Esophagus muscularis mucosa (tissue), 4 donors: Measurements from ENCODE around the gene FBXO31. TPM values are rescaled to one million over a fixed set of nuclear protein-coding genes. Genes with fewer than 3 reads are reported as not detected.

ENCODE experiments used
- DNase-seq: peaks from one replicate; pipeline ENCODE4 v3.0.0-alpha.2; 2017; ENCODE audit errors: extremely low spot score
- H3K27ac ChIP-seq, 4 donors: fragments of 200-600 bp; sonication (generic); replicated peaks in 1 of 4; 1 replicate in 3 of 4; 2 replicates in 1 of 4; pipeline ENCODE4 v1.5.1; 2016 to 2019; ENCODE audit warnings: mild to moderate bottlenecking in 1 of 4
- H3K27me3 ChIP-seq, 4 donors: fragments of 200-600 bp; sonication (generic); one replicate each; pipeline versions ENCODE4 v1.5.1 to v1.6.0; 2016 to 2019
- H3K36me3 ChIP-seq, 4 donors: fragments of 200-600 bp; sonication (generic); one replicate each; pipeline ENCODE4 v1.5.1; 2016 to 2019
- H3K4me1 ChIP-seq, 4 donors: fragments of 200-600 bp; sonication (generic); one replicate each; pipeline ENCODE4 v1.5.1; 2016 to 2019
- H3K4me3 ChIP-seq, 4 donors: fragments of 200-600 bp; sonication (generic); 1 replicate in 2 of 4; 2 replicates in 2 of 4; pipeline ENCODE4 v1.5.1; 2016 to 2019; ENCODE audit warnings: mild to moderate bottlenecking in 4 of 4, moderate library complexity in 1 of 4
- H3K9me3 ChIP-seq, 4 donors: fragments of 200-600 bp; sonication (generic); 1 replicate in 3 of 4; 2 replicates in 1 of 4; pipeline ENCODE4 v1.5.1; 2016 to 2019
- EP300 ChIP-seq: sonication (generic); formaldehyde crosslinking; IDR thresholded peaks from one replicate; pipeline ENCODE4 v1.6.1; 2017; ENCODE audit warnings: antibody characterized with exemption
- POLR2A ChIP-seq: fragments of 450-650 bp; IDR thresholded peaks from one replicate; pipeline ENCODE4 v1.6.1; 2017; ENCODE audit warnings: antibody characterized with exemption, moderate library complexity, mild to moderate bottlenecking, low read depth
- POLR2AphosphoS5 ChIP-seq, 2 donors: sonication (generic); formaldehyde crosslinking; IDR thresholded peaks; one replicate each; pipeline ENCODE4 v1.6.1; 2017; ENCODE audit warnings: antibody characterized with exemption in 2 of 2
- WGBS: methylation state at CpG from one replicate; pipeline ENCODE4 v1.1.5; 2018; 5-methylcytosine and 5-hydroxymethylcytosine counted together
- intact Hi-C: fragments of 100-400 bp; cut with DNase I; formaldehyde crosslinking; loops from one replicate; pipeline ENCODE4 v1.15.1; 2023
- total RNA-seq, 4 donors: library from RNA; depleted of rRNA; stranded (reverse); fragments of >200 nt; gene quantifications; one replicate each; pipeline versions ENCODE4 v1.1.0 to v1.2.1, GENCODE V29; 2016
- TF ChIP-seq, protein P1 (sequence below), 3 experiments: fragments of 200-600 bp in 2 of 3; fragments of 450-650 bp in 1 of 3; sonication (generic) in 2 of 3; IDR thresholded peaks; one replicate each; pipeline ENCODE4 v1.5.1; 2017 to 2019; ENCODE audit warnings: antibody characterized with exemption in 3 of 3, mild to moderate bottlenecking in 2 of 3, moderate library complexity in 1 of 3

FBXO31 gene
- total RNA-seq, 4 donors from 2014 or later: 68.8 to 173 (median 102) TPM

DNA sequence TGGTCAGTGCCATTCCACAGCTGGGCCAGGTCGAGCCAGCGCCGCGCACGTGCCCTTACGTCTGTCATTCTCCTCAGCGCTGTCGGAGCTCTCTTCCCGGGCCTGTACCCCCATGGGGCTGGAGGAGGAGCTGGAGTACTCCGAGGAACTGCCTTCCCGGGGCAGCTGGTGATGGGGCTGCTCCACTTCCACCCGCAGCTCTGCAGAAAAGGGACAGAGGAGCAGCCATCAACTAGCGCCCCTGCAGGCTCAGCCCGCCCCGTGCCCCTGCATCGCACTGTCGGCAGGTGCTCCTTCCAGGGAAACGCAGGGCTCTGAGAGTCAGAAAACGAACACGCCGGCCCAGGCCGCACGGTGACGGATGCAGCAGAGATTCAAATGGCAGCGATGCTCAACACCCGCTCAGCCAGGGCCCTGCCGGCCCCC, 29.4 kb upstream of the FBXO31 start:
- no peak for DNase-seq
- Histone ChIP-seq H3K9me3 (no peaks in the 10 kb centered on the region), H3K36me3 (peaks cover 60 to 99% (median 90%) of the 10 kb centered on the region in 4 donors), H3K27me3 (no peaks in the 10 kb centered on the region), H3K4me3 (no peak overlapping the region), H3K27ac (no peak overlapping the region), H3K4me1 (peaks cover 0 to 3% (median 1%) of the 10 kb centered on the region in 4 donors)
- intact Hi-C loops: loop anchor here (5.0 kb wide), 1 partner anchor 224 kb away; no protein-coding TSS in a partner anchor
- 92% methylated on average over 7 of the region's 27 CpGs for whole genome bisulfite sequencing
- TF ChIP-seq POLR2A (no peak), POLR2AphosphoS5 (IDR thresholded peaks at IDR 0.05) (no peak), EP300 (no peak)
- TF ChIP-seq, protein P1, sequence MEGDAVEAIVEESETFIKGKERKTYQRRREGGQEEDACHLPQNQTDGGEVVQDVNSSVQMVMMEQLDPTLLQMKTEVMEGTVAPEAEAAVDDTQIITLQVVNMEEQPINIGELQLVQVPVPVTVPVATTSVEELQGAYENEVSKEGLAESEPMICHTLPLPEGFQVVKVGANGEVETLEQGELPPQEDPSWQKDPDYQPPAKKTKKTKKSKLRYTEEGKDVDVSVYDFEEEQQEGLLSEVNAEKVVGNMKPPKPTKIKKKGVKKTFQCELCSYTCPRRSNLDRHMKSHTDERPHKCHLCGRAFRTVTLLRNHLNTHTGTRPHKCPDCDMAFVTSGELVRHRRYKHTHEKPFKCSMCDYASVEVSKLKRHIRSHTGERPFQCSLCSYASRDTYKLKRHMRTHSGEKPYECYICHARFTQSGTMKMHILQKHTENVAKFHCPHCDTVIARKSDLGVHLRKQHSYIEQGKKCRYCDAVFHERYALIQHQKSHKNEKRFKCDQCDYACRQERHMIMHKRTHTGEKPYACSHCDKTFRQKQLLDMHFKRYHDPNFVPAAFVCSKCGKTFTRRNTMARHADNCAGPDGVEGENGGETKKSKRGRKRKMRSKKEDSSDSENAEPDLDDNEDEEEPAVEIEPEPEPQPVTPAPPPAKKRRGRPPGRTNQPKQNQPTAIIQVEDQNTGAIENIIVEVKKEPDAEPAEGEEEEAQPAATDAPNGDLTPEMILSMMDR (IDR thresholded peaks at IDR 0.05): no peak

DNA sequence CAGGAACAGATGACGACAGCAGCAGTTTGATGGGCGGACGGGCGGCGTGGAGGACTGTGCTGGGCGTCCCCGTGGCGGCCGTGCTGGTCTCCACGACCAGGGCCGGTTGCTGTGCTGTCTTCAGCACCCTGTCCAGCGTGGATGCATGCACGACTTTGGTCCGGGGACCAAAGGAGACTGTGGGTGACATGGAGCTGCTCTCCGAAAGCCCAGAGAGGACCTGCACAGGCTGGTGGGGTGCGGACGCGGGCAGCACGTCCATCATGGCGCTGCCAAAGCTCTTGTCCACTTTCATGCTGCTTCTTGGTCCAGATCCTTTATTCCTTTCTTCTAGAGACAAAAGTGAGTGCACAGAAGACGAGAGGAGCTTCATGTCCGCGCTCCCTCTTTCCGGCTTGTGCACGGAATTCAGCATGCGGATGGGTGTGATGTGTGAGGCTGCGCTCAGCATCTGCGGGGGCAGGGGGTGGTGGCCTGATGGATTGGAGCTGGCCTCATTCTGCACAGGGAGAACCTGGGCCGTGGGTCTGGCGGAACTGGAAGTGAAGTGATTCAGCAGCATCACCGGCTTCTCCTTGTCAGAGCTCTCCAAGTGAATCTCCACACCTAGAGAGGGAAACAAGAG, 28.9 kb upstream of the FBXO31 start:
- DNase-seq: no peak
- peaks cover 57 to 100% (median 90%) of the 10 kb centered on the region in 4 donors for H3K36me3 ChIP-seq
- H3K4me1 ChIP-seq: peaks cover 0 to 3% (median 1%) of the 10 kb centered on the region in 4 donors
- H3K4me3 ChIP-seq: no peak overlapping the region
- TF ChIP-seq POLR2A (no peak), POLR2AphosphoS5 (IDR thresholded peaks at IDR 0.05) (no peak), EP300 (no peak)
- TF ChIP-seq, protein P1 (IDR thresholded peaks at IDR 0.05): no peak
- intact Hi-C loops: loop anchor here (5.0 kb wide), 1 partner anchor 225 kb away; no protein-coding TSS in a partner anchor
- H3K9me3 ChIP-seq: no peaks in the 10 kb centered on the region
- no peaks in the 10 kb centered on the region for H3K27me3 ChIP-seq
- no peak overlapping the region for H3K27ac ChIP-seq
- WGBS: 87% methylated on average over 29 of the region's 31 CpGs

DNA sequence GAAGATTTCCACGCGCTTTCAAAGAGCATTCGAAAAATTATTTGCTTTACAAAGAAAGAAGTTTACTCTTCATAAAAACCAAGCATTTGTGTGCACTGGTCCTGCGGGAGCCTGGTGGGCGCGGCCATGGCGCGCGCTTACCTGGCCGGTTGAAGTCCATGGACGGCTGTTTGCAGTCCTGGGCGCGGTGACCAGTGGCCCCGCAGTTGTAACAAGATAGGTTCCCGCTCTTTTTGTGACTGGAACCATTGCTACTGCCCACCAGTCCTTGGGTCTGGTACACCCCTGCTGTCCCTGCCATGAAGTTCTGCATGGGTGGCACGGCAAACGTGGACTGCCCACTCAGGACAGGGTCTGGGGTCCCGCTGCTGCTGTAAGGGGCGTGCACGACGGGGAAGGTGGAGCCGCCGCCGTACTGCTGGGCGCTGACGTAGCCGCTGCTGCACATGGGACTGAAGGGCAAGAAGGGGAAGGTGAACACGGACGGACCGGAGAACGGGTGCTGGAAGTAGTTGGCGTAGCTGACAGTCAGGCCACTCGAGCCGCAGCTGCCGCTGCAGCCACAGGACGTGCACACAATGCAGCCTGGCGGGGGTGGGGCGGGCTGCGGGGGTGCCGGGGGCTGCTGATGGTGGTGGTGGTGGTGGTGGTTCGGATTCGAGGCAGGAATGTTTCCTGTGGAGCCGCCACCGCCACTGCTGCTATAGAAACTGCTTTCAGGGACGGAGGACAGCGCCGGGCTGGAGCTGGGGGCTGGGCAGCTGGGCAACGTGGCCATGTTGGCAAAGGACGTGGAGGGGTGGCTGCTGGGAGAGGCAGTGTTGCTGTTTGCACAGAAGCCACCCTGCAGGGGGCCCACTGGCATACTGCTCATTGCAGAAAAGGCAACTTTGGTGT, 28.0 kb upstream of the FBXO31 start:
- H3K36me3 ChIP-seq: peaks cover 55 to 100% (median 89%) of the 10 kb centered on the region in 4 donors
- no peaks in the 10 kb centered on the region for H3K9me3 ChIP-seq
- 89% methylated on average over 38 of the region's 49 CpGs for WGBS
- intact Hi-C loops: loop anchor here (5.0 kb wide), 1 partner anchor 226 kb away; no protein-coding TSS in a partner anchor
- no peak for TF ChIP-seq POLR2A
- TF ChIP-seq EP300: no peak
- TF ChIP-seq, protein P1 (IDR thresholded peaks at IDR 0.05): no peak
- TF ChIP-seq POLR2AphosphoS5 (IDR thresholded peaks at IDR 0.05): no peak
- no peaks in the 10 kb centered on the region for H3K27me3 ChIP-seq
- H3K4me3 ChIP-seq: no peak overlapping the region
- no peak for DNase-seq
- no peaks in the 10 kb centered on the region for H3K4me1 ChIP-seq
- H3K27ac ChIP-seq: no peak overlapping the region

DNA sequence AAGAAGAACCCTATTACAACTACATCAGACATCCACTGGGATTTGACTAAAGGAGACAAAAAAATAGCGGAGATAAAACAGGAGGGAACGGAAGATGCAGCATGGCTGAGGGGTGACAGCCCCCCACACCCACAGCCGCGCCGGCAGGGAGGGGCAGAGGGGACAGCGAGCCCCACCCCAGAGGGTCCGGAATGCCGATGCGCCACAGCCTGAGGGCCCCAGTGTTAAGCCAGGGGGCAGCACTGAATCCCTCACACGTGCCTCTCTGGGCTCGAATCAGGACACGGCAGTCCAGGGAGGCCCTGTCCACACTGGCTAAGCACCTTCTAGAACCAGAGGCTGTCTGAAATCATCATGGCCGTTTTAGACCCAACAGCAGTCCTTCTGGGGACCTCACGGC, 27.4 kb upstream of the FBXO31 start:
- Histone ChIP-seq H3K27me3 (no peaks in the 10 kb centered on the region), H3K9me3 (no peaks in the 10 kb centered on the region), H3K36me3 (peaks cover 50 to 100% (median 87%) of the 10 kb centered on the region in 4 donors), H3K27ac (no peak overlapping the region), H3K4me1 (no peaks in the 10 kb centered on the region), H3K4me3 (no peak overlapping the region)
- 92% methylated on average over 10 of the region's 14 CpGs for WGBS
- intact Hi-C loops: loop anchor here (5.0 kb wide), 1 partner anchor 226 kb away; no protein-coding TSS in a partner anchor
- no peak for TF ChIP-seq POLR2A
- TF ChIP-seq POLR2AphosphoS5 (IDR thresholded peaks at IDR 0.05): no peak
- TF ChIP-seq, protein P1 (IDR thresholded peaks at IDR 0.05): no peak
- no peak for DNase-seq
